HEK293T (cell line): Measurements from ENCODE around the gene NDUFC2.

Source experiments
- ARNT ChIP-seq: fragments of 450-650 bp; IDR thresholded peaks from 2 replicates; pipeline ENCODE4 v1.6.1; 2017; ENCODE audit warnings: mild to moderate bottlenecking
- BHLHE40 ChIP-seq: fragments of 450-650 bp; IDR thresholded peaks from 2 replicates; pipeline ENCODE4 v1.6.1; 2016; ENCODE audit warnings: mild to moderate bottlenecking, moderate library complexity, borderline replicate concordance
- CTBP1 ChIP-seq: fragments of 450-650 bp; IDR thresholded peaks from 2 replicates; pipeline ENCODE4 v1.6.1; 2016; ENCODE audit warnings: borderline replicate concordance
- ELF4 ChIP-seq: fragments of 450-650 bp; IDR thresholded peaks from 2 replicates; pipeline ENCODE4 v1.6.1; 2017; ENCODE audit warnings: antibody characterized with exemption
- FOXA1 ChIP-seq: fragments of 450-650 bp; IDR thresholded peaks from 2 replicates; pipeline ENCODE4 v1.6.1; 2016; ENCODE audit warnings: mild to moderate bottlenecking
- FOXK2 ChIP-seq: fragments of 450-650 bp; IDR thresholded peaks from 2 replicates; pipeline ENCODE4 v1.6.1; 2016; ENCODE audit warnings: mild to moderate bottlenecking
- FOXM1 ChIP-seq: fragments of 450-650 bp; IDR thresholded peaks from 2 replicates; pipeline ENCODE4 v1.6.1; 2017; ENCODE audit warnings: mild to moderate bottlenecking, borderline replicate concordance
- HDGF ChIP-seq: fragments of 450-650 bp; IDR thresholded peaks from 2 replicates; pipeline ENCODE4 v1.6.1; 2017; ENCODE audit warnings: antibody characterized with exemption, borderline replicate concordance
- L3MBTL2 ChIP-seq: fragments of 450-650 bp; conservative IDR thresholded peaks from 2 replicates; pipeline ENCODE4 v1.6.1; 2016; ENCODE audit warnings: mild to moderate bottlenecking
- NFRKB ChIP-seq: fragments of 450-650 bp; IDR thresholded peaks from 2 replicates; pipeline ENCODE4 v1.6.1; 2016; ENCODE audit warnings: mild to moderate bottlenecking, moderate library complexity
- SP1 ChIP-seq: fragments of 450-650 bp; IDR thresholded peaks from 2 replicates; pipeline ENCODE4 v1.6.1; 2017
- SUZ12 ChIP-seq: fragments of 450-650 bp; IDR thresholded peaks from 2 replicates; pipeline ENCODE4 v1.6.1; 2016; ENCODE audit warnings: mild to moderate bottlenecking
- TARDBP ChIP-seq: fragments of 450-650 bp; IDR thresholded peaks from 2 replicates; pipeline ENCODE4 v1.6.1; 2016
- ZNF384 ChIP-seq: fragments of 450-650 bp; IDR thresholded peaks from 2 replicates; pipeline ENCODE4 v1.6.1; 2016

GRCh38 chr11:78030429-78031325 is 49.0 kb downstream of the NDUFC2 start:
- no peak for TF ChIP-seq FOXK2
- TF ChIP-seq HDGF = no peak
- TF ChIP-seq BHLHE40 = no peak
- no peak for TF ChIP-seq ARNT
- no peak for TF ChIP-seq SUZ12
- no peak for TF ChIP-seq NFRKB
- no peak for TF ChIP-seq FOXM1
- no peak for TF ChIP-seq SP1
- TF ChIP-seq ZNF384 = no peak
- TF ChIP-seq ELF4 = no peak
- no peak for TF ChIP-seq FOXA1
- no peak for TF ChIP-seq L3MBTL2
- no peak for TF ChIP-seq TARDBP
- no peak for TF ChIP-seq CTBP1
